NCI-H82 treated with DMSO at 0.1 percent for 48 hours (cell line): Measurements from ENCODE around the gene NANOS1.

Experiments
- DNase-seq: peaks from one replicate; lab custom pipeline; 2025; ENCODE audit not compliant: unreplicated experiment; lab: John Stamatoyannopoulos, UW

The NANOS1 gene

GRCh38 chr10:119055472-119055871 lies 26.0 kb downstream of the NANOS1 start:
- no peak for DNase-seq

- no peak for DNase-seq
Observed at GRCh38 chr10:119058010-119058409, 28.5 kb downstream of the NANOS1 start.

DNA sequence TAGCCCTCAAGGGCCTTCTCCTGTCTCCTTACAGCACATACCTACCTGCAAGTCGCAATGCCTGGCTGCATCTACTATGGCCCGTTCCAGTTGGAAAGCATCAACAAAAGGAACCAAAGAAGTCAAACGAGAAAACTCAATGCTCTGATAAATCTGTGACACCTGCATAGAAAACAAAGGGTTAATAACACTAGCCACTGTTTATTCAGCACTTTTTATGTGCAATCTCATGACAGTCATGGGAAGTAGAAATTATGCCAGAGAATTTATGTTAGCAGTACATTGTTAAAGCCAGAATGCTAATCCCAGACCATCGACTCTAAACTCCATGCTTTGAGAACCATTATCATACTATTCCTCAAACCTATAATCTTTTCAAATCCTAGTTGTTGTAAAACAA lies 30.0 kb downstream of the NANOS1 start:
- no peak for DNase-seq

DNA sequence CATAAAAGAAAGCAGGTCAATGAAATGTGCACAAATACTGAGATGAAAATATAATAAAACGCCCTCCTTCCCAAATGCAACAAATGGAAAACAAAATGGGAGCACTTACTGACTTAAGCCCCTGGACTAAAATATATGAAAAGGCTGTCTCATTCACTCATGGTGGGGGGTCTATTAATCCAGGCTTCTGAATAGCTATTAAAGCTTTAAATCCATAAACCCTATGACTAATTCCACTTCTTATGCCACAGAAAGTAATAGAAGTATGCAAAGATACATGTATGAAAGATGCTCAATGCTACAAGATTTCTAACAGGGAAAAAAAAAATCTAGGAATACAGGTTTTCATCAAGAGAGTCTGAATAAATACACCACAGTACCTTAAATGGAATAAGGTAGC lies 30.6 kb downstream of the NANOS1 start:
- DNase-seq, result no peak

DNA sequence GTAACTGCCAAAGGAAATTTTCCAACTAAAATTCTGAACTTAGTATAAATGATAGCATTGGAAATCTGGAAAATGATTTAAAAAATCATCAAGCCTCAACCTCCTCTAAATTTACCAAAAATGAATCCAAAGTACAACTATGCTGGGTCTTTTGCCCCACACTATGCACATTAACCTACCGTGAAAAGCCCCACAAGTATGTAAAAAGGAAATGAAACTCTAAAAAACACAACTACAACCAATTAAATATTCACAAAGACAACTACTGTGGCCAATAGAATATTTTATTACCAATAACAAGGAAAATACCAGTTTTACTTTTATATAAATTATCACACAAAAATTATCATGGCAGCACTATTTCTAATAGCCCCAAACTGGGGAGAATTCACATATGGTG lies 31.8 kb downstream of the NANOS1 start:
- no peak for DNase-seq

DNA sequence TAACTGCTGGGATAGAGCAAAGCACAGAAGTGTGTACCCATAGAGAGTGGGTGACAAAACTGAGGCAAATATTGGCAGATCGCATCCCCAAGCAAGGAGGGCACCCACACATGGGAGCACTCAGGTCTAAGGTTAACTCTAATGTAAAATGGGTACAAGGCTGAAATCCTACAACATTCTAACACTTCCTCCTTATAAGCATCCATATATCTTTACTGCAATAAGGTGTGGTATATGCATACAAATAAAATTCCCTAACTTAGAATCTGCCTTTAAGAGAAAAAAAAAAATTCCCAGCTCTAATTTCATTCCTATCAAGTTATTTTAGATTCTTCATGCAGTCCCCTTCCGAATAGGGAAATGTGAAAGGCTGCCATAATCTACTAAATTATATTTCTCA lies 32.4 kb downstream of the NANOS1 start:
- DNase-seq, result no peak

- no peak for DNase-seq
Observed at GRCh38 chr10:119070395-119071165, 41.1 kb downstream of the NANOS1 start.

DNA sequence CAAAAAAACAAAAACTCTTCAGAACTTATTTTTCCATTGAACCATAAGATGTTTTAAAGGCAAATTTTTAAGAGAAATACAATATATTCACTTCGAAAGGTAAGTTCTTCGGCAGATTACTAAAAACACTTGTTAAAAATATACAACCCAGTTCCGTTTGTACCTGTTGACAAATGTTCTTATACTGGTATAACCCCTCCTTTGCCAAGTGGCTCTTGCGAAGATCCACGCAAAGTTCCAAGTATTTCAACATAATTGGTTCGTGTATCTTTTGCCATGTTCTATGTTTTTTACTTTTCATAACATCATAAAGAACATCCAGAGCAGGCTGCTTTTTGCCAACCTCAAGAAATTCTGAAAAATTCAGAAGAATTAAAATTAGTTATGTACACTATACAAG lies 44.1 kb downstream of the NANOS1 start:
- DNase-seq, result no peak

DNA sequence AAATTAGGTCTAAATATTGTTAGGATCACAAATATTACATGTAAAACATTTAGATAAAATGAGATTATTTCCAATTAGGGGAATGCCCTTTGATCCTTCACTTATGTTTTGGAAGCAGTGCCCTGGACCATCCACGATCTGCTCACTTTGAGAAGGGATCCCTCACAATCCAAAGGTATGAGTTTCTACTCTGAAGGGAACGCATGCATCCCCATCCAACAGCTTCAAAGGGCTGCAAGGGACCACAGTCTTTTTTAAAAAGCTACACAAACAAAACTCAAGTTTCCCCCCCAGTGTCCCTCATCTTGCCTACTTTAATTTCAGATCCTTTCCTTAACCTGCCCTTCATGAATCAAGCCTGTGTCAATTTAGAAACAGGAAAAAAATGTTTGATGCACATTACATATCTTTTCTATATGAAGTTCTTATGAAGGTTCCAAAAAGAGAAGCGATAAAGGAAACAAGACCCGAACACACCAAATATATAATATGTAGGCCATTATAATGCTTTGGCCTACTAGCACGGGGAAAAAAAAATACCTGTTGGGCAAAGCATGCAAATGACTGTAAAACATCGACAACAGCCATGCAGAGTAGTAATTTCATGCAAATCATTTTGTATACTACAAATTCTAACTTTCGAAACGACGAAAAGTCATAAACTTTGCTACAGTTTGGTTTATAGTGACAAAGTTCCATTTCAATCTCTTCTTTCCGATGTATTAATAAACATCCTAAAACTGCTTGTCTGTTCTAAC lies 49.1 kb downstream of the NANOS1 start:
- no peak for DNase-seq

DNA sequence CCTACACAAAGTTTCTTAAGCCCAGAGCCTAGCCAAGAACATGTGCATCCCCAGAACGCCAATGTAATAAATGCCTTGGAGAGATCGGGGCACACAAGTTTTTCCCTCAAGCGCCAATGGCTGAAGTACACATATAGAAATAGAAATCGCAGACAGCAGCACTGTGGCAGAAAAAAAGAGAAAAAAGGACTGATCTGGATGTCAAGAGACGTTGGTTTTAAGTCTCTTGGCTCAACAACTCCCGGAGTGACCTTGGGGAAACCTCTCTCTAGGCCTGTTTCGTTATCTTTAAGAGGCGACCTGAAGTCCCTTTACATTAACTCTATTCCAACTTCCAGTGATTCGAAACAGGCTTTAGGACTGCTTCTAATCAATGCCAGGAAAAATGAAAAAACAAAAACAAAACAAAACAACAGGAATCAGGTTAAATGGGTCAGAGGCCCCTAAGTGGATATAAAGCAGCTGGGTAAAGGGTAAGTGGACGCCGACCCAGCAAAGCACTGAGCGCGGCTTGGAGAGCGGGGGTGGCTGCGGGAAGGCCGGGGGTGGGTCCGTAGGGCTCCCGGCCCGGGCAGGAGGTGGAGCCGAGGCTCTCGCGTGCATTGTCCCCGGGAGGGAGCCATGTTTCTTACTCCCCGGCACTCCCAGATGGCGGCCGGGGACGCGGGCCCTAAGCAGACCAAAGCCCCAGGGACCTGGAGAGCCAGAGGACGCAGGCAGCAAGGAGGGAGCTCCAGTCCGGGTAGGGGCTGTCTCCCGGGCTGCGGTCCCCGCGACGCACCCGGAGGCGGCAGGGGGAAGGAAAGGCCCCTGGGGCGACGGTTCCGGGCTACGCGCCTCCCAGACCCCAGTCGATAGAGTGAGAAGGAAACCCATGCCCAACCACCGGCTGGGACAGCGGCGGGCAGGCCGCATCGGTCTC lies 50.3 kb downstream of the NANOS1 start:
- DNase-seq, result no peak

DNA sequence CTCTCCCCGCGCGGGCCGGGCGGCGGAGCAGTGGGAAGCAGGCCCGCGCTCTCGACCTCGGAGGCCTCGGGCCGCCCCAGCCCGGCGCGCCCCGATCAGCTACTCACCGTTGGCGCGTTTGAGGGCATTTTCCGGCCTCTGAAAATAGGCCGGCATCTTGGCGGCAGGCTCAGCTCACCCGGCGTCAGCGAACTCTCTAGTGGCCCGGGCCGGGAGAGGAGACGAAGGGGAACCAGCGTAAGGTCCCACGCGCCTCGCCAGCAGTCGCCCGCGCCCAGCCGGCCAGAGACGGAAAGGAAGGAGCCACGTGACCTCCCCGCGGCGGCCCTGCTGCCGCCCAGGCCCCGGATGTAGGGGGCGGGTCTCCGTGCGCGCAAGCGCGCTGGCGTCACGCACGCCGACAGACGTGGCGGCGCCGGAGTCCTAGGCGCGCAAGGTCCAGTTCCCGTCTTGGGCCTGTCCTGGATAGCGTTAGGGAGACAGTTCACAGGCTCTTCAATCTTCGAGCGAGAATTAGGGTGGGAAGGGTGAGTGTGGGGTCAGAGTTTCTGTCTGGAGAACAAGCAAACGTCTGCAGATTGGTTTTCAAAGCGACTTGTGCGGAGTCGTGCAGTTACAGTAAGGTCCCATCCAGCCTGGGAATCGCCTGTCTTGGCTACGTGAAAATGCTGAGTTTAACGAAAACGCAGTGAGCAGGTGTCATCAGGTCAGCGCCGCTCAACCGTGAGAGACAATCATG lies 51.2 kb downstream of the NANOS1 start, which contains the start of gene EIF3A:
TSS of gene EIF3A (minus strand) at position 297 of the 739 bp plus-strand sequence. CDS start at position 156, 141 bp downstream.
- peak; percentile 50 for DNase-seq
